GM18909 (cell line): Measurements from ENCODE around the gene RAD23A.

Experiments used
- ATAC-seq: cut with Tn5 transposase; IDR thresholded peaks from one replicate; pipeline ENCODE4 v1.9.1; 2021; ENCODE audit warnings: mild to moderate bottlenecking; ENCODE audit not compliant: unreplicated experiment, poor library complexity

Gene RAD23A

DNA sequence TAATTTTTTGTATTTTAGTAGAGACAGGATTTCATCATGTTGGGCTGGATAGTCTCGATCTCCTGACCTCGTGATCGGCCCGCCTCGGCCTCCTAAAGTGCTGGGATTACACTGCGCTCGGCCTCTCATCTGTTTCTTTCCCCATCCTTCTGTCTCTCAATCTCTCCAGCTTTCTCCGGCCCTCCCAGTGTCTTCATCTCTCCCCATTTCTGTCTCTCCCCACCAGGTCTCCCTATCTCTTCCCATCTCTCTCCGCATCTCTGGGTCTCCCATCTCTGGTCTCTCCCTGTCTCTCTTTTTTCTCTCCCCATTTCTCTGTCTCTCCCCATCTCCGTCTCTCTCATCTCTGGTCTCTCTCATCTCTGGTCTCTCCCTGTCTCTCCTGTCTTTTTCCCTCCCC lies 37.4 kb downstream of the RAD23A start:
- ATAC-seq, result no peak

GRCh38 chr19:12983542-12984142 lies 38.0 kb downstream of the RAD23A start:
- no peak for ATAC-seq

DNA sequence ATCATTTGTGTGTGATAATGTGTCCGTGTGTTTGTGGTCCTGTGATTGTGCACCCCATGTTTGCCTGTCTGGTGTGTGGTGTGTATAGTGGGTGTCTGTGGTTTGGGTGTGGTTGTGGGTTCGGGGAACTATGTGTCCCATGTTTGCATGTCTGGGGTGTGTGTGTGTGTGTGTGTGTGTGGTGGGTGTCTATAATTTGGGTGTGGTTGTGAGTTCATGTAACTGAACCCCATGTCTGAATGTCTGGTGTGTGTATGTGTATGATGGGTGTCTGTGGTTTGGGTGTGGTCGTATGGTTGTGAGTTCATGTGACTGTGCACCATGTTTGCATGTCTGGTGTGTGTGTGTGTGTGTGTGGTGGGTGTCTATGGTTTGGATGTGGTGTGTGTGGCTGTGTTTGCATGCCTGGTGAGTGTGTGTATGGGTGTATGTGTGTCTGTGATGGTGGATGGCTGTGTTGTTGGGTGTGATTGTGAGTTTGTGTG lies 38.5 kb downstream of the RAD23A start:
- ATAC-seq, result no peak

GRCh38 chr19:12984683-12985048 lies 39.0 kb downstream of the RAD23A start:
- no peak for ATAC-seq

- ATAC-seq, result no peak
Measured at GRCh38 chr19:12985049-12985776, 39.6 kb downstream of the RAD23A start.

DNA sequence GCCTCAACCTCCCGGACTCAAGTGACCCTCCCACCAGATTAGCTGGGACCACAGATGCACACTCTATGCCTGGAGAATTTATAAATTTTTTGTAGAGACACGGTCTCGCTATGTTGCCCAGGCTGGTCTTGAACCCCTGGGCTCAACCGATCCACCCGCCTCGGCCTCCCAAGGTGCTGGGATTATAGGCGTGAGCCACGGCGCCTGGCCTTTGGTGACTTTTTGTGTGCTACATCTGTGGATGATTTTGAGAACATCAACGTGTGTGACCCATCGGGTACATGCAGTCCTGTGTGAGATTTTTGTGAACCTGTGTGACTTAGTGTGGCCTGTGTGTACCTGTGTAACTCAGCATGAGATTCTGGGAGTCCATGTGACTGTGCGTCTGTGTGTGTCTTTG lies 41.1 kb downstream of the RAD23A start:
- no peak for ATAC-seq

DNA sequence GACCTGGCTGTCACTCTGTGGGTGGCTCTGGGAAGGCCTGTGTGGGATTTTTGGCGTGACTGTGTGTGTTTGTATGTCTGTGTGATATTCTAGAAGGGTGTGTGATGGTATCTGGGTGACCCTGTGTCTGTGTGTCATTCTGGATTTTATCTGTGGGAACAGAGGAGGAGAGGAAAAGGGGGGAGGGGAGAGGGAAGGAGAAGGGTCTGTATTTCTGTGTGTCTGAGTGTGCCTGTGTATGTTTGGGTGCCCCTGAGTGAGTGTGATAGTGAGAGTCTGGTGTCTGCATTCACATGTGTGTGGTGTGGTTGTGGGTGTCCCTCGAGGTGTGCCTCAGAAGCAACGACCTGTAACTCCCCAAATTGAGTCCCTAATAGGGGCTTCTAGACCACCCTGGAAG lies 41.5 kb downstream of the RAD23A start:
- ATAC-seq, result no peak

GRCh38 chr19:12987781-12988180 lies 42.1 kb downstream of the RAD23A start:
- no peak for ATAC-seq

- ATAC-seq, result no peak
Measured at GRCh38 chr19:12990431-12990830, 44.8 kb downstream of the RAD23A start.

- ATAC-seq, result no peak
Measured at GRCh38 chr19:12990853-12991252, 45.2 kb downstream of the RAD23A start.

- ATAC-seq, result no peak
Measured at GRCh38 chr19:12991296-12991695, 45.6 kb downstream of the RAD23A start.

DNA sequence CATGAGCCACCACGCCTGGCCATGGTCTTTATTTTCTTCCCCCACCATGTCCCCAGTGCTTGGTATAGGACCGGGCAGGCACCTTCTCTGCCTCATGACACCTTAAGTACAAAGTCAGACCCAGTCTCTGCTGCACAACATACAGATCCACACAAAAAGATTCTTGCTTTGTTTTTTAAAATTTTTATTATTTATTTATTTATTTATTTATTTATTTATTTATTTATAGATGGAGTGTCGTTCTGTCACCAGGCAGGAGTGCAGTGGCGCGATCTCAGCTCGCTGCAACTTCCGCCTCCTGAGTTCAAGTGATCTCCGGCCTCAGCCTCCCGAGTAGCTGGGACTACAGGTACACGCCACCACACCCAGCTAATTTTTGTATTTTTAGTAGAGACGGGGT lies 47.1 kb downstream of the RAD23A start:
- no peak for ATAC-seq

- ATAC-seq, result no peak
Measured at GRCh38 chr19:12993562-12993961, 47.9 kb downstream of the RAD23A start.

DNA sequence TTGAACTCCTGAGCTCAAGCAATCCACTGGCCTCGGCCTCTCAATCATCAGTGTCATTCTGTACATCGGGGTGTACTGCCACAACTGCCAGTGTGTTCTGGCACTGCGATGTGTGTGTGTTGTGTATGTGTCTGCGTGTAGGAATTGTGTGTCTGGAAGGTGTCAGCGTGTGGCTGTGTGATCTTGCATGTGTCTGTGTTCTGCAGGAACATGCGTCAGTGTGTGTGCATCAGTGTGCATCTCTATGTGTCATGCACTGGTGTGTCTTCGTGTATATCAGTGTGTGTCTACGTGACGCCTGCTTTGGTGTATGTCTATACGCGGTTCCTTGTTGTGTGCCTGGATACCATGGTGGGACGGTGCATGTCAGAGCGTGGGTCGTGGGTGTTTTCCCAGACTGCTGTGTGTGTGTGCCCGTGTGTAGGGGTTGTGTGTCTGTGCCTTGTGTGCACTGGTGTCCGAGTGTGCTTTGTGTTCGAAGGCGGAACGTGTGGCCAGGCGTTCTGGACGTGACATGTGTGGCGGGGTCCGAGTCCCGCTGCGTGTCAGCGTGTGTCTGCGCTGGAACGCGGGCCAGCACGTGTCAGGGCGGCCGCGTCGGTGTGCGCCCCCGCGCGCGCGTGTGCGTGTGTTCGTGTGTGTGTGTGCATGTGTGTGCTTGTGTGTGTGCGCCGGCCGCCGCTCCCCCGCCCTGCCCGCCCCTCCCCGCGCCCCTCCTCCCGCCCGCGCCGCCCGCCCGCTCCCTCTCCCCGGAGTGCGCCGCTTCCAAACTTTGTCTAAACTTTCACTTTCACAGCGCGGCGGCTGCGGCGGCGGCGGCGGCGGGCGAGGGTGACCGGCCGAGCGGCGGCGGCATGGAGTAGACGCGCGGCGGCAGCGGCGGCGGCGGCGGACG lies 49.3 kb downstream of the RAD23A start, which contains the start of gene NFIX:
TSS of gene NFIX (plus strand) at position 775 of the 895 bp plus-strand sequence. CDS start 363 bp downstream, outside the sequence.
- ATAC-seq, result no peak

GRCh38 chr19:12995596-12996405 lies 50.1 kb downstream of the RAD23A start:
- ATAC-seq, result no peak

DNA sequence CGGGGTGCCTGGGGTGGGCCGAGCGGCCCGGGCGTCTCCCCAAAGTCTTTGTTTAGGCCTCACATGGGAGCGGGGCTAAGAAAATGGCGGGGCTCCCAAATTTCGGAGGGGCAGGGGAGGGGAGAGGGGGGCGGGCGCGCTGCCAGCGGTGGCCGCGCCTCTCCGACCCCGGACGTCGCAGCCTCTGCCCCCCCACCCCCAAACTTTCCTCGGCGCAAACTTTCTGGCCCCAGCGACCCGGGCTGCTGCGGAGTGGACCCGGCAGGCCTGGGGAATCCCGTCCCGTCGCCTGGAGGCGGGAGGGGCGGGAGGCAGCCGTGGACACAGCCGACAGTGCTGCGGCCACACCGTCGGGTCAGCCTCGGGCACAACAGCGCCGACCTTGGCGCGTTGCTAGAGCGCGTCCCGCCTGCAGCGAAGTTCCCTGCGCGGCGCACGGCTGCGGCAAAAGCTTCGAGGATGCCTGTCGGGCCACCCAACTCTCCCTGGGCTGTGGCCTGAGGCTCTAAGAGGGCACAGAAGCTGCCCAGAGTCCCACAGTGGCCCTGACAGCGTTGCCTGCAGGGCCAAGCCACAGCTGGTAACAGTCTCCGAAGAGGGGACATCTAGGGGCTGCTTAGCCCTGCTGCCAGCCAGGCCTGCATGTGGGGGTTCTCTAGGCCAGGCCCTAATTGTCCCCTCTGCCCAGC lies 50.9 kb downstream of the RAD23A start:
- no peak for ATAC-seq

- no peak for ATAC-seq
Measured at GRCh38 chr19:12997179-12997966, 51.7 kb downstream of the RAD23A start.

DNA sequence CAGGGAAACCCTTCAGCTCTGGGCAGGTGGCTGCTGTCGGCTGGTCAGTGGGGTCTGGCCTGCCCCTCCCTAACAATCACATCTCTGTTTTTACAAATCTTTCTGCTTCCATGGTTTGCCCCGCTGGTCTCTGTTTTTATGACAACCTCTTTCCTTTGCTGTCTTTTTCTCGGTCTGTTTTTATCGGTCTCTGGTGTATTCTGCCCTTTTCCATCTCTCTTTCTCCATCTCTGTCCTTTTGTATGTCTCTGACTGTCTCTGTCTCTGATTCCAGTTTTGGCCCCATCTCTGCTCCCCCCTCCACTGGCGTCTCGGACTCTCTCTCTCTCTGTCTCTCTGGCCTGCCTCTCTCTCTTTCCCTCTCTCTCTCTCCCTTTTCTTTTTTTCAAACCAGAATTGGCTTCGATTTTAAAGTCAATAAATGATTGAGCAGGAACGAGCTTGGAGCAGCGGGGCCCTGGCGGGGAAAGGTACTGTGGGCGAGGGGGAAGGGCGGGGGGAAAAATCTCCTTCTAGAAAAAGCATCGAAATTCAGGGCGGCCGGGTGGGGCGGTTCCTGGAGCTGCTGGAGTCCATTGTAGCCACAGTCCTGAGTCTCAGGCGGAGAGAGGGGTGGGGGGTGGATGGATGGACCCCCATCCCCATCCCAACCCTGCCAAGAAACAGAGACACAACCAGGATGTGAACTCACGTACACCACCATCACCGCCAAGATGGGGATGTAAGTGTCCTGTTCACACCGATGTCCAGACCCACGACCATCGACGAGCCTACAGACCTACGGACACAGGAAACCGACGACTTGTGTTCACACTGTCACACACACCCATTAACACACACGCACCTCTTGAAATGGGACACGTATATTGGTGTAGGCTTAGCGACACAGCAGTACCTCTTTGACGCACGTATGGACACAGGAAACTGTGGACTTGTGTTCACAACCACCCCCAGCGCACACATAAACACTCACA lies 52.6 kb downstream of the RAD23A start:
- ATAC-seq, result no peak
